Activated CD4-positive, alpha-beta T cell treated with anti-CD3 and anti-CD28 coated beads, Interleukin-2, amount 50 U/mL, for 48 hours (primary cell): ENCODE measurements around the gene RGMA.
"Not testable (repeated sequence)": the region's sequence is repeated elsewhere in the genome, so short reads cannot be mapped to it uniquely, and the experiment has no call there.

Experiments used
- DNase-seq, 2 experiments: peaks; one replicate each; pipeline ENCODE4 v3.0.0-alpha.2; 2020

Gene RGMA

DNA sequence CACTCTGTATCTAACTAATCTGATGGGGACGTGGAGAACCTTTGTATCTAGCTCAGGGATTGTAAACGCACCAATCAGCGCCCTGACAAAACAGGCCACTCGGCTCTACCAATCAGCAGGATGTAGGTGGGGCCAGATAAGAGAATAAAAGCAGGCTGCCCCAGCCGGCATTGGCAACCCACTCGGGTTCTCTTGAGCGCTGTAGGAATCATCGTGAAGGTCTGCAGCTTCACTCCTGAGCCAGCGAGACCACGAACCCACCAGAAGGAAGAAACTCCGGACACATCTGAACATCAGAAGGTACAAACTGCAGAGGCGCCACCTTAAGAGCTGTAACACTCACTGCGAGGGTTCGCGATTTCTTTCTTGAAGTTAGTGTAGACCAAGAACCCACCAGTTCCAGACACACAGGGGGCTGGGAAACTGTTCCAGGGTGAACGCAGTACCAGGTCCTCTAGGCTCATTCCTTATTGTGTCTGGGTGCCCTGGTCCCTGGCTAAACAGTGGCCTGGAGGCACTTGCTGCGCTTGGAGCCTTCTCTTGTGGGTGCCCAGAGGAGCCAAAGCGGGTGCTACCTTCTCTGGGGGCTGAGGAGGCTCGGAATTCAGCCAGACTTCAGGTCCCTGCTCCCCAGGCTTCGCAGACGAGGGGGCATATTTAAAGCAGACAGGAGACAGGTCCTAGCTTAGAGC lies 56.4 kb downstream of the RGMA start:
- not testable (repeated sequence) for DNase-seq

DNA sequence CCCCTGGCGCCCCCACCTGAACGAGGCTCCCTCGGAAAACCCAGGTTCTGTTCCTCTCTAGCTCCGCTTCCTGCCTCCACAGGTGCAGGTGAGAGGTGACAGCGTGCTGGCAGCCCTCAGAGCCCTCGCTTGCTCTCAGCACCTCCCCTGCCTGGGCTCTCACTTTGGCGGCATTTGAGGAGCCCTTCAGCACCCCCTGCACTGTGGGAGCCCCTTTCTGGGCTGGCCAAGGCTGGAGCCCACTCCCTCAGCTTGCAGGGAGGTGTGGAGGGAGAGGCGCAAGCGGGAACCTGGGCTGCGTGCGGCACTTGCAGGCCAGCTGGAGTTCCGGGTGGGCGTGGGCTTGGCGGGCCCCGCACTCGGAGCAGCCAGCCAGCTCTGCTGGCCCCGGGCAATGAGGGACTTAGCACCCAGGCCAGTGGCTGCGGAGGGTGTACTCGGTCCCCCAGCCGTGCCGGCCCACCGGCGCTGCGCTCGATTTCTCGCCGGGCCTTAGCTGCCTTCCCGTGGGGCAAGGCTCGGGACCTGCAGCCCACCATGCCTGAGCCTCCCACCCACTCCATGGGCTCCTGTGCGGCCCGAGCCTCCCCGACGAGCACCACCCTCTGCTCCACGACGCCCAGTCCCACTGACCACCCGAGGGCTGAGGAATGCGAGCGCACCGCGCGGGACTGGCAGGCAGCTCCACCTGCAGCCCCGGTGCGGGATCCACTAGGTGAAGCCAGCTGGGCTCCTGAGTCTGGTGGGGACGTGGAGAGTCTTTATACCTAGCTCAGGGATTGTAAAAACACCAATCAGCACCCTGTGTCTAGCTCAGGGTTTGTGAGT lies 57.2 kb downstream of the RGMA start:
- DNase-seq, result not testable (repeated sequence)

DNA sequence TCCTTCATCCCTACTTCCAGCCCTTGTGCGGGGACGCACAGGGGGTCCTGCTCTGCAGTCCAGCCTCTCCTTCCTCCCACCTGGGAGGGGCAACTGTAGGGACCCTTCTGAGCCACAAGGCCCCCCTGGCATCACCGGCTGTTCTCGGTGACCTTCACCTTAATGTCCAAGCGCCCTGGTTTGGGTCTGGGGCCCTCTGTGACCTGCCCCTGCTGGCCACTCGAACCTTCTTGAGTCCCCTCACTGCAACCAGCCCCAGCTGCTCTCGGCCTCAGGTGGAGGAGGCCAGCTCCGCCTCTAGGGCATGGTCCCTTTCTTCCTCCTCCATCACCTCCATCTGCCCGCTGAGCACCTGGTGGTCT lies 57.9 kb downstream of the RGMA start:
- no peak for DNase-seq

DNA sequence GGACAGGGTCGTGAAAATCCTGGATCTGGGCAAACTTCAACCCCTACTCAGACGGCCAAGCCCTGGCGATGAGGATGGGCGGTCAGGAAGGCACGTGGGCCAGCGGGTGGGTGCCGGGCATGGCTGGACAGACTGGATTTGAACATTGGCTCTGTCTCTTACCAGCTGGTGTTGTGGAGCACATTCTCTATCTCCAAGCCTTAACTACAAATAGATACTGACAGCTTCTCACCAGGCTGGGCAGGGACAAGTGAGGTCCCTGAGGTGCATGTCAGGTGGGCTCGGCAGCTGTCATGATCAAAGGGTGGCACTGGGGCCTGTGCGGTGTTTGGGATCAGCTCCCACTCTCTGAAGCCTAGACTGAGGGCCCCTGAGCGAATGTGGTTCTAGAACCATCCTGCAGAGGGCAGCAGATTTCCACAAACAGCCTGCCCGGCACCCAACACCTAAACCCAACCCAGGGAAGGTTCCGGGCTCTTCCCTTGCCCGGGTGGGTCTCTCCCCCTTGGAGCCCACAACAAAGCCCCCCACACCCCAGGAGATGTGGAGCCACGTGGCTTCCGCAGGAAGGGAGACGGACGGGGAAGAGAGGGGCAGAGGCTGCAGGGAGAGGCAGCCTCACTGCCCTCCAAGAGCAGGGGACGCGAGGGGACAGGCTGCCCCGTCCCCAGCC lies 58.4 kb downstream of the RGMA start:
- peak; percentile 72 to 76 for DNase-seq

DNA sequence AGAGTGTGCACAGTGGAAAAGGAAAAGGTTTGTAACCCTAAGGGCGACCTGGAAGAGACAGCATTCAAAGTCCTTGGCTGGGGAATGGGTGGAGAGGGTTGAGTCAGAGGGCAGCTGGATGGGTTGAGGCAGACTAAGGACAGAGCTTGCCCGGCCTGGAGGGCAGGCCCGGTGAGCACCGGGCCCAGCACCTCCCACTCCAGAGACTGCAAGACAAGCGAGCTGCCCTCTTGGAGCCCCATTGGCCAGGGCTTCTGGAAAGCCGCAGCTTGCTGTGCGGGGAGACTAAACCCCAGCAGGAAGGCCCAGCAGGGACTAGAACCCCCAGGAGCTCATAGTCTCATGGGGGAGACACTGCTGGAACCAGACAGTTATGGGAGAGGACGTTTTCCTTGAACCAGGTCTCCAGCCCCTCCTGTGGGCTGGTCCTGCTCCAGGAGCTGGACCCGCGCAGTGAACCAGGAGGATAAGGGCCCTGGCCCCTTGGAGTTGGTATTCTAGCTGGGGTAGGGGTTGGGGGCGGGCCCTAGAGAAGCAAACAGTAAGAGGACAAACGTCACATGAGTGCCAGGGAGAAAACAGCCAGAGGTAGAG lies 59.1 kb downstream of the RGMA start:
- DNase-seq, result no peak

DNA sequence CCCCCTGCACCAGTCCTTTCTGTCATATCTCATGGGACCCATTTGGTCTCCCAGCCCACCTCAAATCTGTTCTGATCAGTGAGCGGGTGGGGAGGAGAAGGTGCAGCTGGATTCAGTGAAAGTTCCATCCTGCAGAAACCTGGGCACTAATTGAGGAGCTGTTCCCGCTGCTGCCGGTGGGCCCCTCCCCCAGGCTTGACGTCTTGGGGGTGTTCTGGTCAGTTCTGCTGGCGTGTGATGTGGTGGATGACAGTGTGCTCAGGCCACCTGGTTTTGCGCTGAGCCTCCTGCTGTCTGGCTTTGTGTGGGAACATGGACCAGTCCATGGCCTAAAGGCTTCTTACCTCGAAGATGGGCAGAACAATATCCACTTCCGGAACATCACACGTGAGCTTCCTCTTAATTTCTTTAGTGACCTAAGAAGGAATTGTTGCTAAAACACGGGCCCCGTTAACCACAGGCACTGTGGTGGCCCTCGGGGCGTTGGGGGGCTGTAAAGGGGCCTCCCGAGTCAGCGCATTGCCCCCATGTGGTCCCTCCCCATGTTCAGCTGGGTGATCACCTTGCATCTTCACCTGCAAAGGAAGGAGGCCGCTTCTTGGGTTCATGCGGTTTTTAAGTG lies 59.7 kb downstream of the RGMA start:
- DNase-seq, result no peak

DNA sequence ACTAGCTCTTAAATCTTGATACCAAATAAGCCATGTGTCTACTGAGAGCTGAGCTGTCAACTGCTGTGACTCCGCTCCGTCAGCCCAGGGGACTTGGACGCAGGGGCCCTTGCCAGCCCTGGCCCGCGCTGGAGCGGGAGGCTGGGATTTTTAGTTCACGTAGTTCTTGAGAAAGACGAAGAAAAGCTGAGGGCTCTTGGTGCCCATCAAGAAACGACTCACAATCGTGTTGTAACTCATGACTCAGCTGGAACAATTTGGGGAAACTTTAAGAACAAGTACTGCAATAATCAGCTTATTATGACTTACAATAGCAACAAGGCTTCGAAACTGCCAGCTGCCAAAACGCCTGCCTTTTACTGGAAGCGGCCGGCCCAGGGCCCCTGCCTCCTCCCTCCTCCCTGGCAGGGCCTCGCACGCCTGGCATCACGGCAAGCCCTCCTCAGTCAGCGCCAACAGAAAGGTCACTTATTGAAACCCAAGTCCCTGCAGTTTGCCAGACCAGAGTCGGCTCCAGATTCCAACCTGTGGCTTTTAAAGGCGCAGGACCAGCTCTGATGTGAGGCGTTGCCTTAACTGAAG lies 60.3 kb downstream of the RGMA start:
- DNase-seq, result peak in 1 of 2 experiments; percentile 33

DNA sequence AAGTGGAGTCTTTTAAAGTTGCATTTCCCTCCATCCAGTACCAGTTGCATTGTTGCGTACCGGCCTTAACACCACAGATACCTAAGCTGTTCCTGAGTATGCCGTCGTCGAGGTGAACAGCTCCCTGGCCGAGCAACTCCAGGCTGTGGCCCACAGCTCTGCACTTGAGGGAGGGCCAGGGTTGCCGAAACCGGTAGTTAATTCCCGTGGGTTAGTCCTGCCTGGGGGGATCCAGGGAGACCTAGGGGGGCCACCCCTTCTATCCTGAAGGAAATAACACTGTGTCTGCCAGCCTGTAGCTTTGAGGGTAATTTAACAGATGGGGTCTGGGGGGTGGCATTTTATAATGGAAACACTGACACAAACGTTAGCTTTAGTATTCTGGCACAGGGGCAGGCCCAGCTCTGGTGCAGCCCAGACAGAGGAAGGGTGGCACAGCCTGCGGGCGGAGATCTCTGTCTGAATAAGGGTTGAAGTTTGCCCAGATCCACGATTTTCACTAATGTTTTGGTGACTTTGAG lies 60.8 kb downstream of the RGMA start:
- no peak for DNase-seq

DNA sequence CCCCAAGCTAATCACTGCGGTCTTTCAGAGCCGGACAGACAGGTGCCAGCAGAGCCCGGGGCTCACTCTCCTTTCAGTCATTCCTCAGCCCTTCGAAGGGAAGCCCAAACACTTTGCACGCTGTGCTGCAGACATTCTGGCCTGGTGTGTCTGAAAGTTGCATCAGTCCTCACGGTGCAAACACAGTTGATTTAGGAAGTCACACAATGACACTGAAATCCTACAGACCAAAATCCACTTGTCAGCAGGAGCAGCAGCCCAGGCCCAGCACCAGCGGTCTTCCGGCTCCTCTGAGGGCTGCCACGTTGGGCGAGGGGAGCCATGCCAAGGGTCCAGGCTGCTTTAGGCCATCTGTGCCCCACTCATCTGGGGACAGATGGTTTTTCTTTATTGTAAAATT lies 61.6 kb downstream of the RGMA start:
- no peak for DNase-seq

DNA sequence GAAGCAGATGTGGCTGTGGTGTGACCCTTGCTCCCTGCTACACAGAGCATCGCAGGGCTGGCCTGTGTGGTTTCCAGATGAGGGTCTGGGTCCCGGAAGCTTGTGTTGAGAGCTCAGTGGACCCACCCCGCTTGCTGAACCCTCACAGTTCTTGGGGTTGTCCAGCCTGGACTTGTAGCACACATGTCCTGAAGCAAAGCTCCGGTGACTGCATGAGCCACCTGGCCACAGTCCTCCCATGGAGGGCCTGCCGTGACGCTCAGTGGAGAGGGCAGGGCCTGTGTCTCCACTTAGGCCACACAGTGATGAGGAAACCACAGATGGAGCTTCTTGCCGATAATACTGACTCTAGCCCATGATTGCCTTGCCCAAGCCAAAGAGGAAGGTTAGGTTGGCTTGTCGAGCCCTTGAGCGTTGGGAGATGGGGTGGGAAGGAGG lies 62.6 kb downstream of the RGMA start:
- DNase-seq, result no peak

DNA sequence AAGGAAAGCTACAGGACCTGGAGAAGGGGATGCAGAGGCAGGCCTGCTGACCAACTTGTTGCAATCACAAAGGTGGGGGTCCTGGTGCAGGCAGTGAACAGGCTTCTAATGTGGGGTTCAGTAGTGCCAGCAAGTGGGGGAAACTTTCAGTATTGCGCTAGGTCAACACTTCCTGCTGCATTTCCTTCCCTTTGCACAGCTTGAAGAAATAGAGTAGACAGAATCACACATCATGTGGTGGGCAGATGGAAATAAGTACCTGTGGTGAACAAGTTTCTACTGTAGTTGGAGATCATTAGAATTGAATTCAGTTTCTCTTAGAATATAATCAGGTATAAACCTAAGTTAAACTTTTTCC lies 63.4 kb downstream of the RGMA start:
- no peak for DNase-seq

DNA sequence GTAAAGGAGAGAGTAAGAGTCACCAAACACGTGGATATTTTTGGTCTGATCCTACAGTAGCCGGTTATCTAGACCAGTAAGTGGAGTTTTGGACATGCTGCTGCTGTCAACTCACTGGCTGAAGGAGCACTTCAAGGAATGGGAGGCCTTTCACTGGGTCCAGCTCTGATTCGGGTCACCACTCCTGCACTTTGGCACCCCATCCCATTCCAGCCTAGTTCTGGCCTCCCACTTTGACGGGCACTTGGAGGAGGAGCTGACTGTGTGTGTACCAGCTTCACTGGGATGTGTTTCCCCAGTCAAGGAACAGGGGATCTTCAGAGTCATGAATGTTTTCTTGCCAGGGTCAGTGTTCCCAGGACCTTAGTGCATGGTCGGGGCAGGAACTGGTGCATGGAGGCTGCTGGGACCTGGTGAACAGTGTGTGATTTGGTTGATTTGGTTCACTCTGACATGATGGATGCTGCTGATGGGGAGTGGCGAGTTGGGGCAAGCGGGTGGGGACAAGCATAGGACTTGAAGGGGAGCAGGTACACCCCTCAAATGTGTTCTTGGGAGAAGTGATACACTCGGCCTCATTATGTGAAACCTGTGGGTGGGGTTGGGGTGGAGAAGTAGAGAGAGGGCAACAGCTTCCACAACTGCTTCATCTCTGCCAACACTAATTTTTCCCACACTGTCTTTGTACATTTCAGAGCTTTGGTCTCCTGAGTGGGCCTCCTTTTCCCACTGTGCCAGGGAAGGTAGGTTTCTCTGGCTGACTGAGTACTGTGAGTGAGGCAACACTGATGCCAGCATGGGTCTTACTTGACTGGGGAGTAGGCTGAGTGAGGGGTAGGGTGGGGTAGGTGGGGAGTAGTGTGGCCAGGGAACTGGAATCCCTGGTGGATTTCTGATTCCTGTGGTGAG lies 64.0 kb downstream of the RGMA start:
- no peak for DNase-seq

DNA sequence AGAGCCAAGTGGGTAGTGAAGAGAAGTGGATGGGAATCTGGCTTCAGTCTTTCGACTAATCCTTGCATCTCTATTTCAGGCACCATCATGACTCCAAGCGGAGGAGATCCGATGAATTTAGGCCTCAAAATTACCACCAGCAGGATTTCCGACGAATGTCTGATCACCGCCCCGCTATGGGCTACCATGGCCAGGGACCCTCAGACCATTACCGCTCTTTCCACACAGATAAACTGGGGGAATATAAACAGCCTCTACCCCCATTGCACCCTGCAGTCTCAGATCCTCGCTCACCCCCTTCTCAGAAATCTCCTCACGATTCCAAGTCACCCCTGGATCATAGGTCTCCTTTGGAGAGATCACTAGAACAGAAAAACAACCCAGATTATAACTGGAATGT lies 64.7 kb downstream of the RGMA start:
- no peak for DNase-seq

DNA sequence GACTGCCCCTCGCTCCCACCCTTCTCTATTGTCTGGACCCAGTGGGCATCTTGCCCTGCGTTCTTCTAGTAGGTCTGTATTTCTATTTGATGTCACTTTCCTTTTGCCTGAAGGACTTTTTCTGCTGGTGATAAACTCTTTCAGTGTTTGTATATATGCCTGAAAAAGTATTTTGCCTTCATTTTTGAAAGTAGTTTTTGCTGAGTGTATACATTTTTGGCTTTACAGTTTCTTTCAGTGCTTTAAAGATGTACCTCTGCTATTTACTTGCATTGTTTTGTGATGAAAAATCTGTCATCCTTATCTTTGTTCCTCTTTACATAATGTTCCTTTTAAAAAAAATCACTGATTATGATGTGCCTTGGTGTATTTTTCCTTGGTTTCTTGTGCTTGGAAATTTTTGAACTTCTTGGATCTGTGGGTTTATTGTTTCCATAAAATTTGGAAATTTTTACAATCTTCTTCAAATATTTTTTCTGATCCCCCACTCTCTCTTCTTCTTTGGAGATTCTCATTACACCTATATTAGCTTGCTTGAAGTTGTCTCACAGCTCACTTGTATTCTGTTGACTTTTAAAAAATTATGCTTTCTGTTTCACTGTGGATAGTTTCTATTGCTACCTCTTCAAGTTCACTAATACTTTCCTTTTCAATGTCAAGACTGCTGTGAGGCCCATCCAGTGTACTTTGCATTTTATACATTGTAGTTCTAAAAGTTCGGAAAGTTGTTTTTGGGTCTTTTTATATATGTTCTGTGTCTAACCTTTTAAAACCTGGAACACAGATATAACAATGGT lies 67.8 kb downstream of the RGMA start:
- no peak for DNase-seq

DNA sequence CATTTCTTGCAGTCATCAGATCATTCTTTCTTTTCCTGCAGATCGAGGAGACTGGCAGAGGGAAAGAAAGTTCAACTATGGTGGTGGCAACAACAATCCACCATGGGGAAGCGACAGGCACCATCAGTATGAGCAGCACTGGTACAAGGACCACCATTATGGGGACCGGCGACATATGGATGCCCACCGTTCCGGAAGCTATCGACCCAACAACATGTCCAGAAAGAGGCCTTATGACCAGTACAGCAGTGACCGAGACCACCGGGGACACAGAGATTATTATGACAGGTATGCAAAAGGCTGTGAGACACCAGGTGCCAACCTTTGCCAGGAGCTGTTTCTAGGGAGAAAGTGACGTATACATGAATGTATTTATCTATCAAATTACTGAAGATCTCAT lies 69.0 kb downstream of the RGMA start:
- no peak for DNase-seq

DNA sequence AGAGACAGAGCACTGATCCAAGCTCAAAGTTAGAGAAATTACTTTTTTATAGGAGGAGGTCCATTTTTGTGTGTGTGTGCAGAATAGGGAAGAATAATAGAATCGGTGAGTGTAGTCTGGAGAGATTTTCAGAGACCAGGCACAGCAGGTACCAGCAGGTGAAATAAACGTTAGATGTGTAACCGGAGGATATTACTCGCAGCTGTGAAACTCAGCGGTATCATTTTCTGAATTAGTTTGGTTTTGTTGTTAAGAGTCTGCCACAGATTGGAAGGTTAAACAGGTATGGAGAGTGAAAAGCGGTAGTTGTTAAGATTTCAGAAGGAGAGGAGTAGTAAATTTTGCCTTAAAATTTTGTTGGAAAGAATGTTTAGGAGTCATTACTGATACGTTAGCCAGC lies 69.9 kb downstream of the RGMA start:
- DNase-seq, result no peak

DNA sequence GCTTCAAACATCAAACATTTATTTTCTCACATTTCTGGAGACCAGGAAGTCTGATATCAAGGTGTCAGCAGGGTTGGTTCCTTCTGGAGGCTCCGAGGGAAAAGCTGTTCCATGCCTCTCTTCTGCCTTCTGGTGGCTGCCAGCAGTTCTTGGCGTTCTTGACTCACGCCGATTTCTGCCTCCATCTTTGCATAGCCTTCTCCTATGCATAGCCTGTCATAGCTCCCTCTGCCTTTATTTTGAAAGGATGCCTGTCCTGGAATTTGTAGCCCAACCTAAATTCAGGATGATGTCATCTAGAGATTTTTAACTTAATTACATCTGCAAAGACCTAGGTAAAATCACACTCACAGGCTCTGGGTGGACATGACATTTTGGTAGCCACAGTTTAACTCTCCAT lies 70.4 kb downstream of the RGMA start:
- no peak for DNase-seq

DNA sequence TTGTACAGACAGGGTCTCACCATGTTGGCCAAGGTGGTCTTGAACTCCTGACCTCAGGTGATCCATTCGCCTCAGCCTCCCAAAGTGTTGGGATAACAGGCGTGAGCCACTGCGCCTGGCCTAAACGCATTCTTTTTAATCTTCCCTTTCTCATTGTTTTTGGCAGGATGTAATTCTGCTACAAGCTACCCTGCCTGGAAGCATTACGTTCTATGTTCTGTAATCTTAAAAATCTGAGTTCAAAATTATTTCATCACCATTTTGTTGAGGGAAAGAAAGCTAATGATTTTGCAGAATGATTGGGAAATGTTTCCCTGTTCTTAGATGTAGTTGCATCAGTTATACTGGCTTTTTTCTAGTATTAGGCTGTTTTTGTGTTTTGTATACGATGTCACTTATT lies 71.5 kb downstream of the RGMA start:
- no peak for DNase-seq

DNA sequence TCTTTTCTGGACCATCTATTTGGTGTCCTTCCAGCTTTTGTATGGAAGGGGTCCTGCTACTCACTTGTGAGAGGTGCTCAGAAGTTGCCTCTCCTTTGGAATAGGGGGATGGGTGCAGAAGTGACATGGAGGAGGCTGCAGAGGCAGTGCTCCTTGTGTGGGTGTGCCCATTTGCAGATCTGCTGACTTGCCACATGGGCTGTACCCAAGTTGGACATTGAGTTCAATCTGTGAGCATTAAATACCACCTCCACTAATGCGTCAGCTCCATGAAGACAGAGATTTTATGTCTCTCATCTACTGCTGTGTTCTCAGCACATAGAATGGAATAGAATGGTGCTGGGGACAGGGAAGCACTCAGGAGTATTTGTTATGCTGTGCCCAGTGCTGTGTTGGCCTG lies 76.2 kb downstream of the RGMA start:
- DNase-seq, result no peak

DNA sequence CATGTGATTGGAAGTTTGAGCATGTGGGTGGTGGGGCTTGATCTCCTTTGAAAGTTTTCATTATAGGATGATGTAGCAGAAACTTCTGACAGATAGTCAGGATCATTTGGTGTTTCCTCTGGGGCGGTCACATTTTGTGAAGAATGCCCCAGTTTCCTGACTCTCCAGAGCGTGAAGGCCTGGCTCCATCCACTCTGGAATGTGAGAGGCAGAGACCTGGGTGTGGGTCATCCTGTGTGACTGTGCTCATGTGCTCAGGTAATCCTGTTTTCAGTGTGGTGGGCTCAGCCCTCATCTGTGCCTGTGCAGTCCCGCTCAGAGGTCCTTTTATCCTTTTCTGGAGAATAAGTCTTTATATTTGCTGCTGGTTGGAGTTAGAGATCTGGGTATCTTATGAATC lies 81.0 kb downstream of the RGMA start:
- DNase-seq, result no peak

DNA sequence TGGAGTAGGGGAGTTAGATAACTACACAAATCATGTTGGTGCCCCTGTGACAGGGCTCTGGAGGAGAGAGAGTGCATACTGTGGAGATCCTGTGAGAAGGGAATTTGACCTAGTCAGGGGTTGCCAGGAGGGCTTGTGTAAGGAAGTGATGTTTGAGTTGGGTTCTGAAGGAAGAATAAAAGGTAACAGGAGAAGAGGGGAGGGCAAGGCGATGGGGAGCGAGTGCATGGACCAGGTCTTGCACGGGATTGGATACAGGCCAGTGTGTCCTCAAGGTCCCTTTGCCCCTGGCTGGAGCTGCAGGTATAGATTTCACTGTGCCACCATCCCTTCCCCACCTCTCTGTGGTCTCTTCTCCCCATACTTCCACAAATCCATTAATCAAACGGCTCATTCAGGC lies 83.9 kb downstream of the RGMA start:
- no peak for DNase-seq
